NCI-H2107 treated with DMSO at 0.1 percent for 48 hours (cell line): Measurements from ENCODE around the gene HDHD5.
A peak's percentile ranks its signal among the peaks of the same experiment; 100 is the strongest.

Source experiments
- DNase-seq: peaks from one replicate; lab custom pipeline; 2025; ENCODE audit not compliant: unreplicated experiment; lab: John Stamatoyannopoulos, UW

Gene HDHD5

GRCh38 chr22:17106785-17107546 is 52.1 kb downstream of the HDHD5 start:
- no peak for DNase-seq

- no peak for DNase-seq
Measured at GRCh38 chr22:17106161-17106784, 52.8 kb downstream of the HDHD5 start.

- DNase-seq: no peak
Measured at GRCh38 chr22:17105143-17106129, 53.6 kb downstream of the HDHD5 start.

GRCh38 chr22:17104336-17104935 is 54.6 kb downstream of the HDHD5 start:
- DNase-seq: no peak

GRCh38 chr22:17103351-17103750 is 55.7 kb downstream of the HDHD5 start:
- no peak for DNase-seq

- no peak for DNase-seq
Measured at GRCh38 chr22:17102297-17102667, 56.8 kb downstream of the HDHD5 start.

GRCh38 chr22:17101475-17102296 is 57.4 kb downstream of the HDHD5 start:
- DNase-seq: no peak

GRCh38 chr22:17100621-17101020 is 58.5 kb downstream of the HDHD5 start:
- no peak for DNase-seq

- DNase-seq: no peak
Measured at GRCh38 chr22:17098379-17098819, 60.7 kb downstream of the HDHD5 start.

GRCh38 chr22:17097701-17098100 is 61.4 kb downstream of the HDHD5 start:
- no peak for DNase-seq

GRCh38 chr22:17097062-17097461 is 62.0 kb downstream of the HDHD5 start:
- peak; percentile 18 for DNase-seq

- DNase-seq: no peak
Measured at GRCh38 chr22:17096071-17096470, 63.0 kb downstream of the HDHD5 start.

- no peak for DNase-seq
Measured at GRCh38 chr22:17095538-17095937, 63.5 kb downstream of the HDHD5 start.

GRCh38 chr22:17093081-17093480 is 66.0 kb downstream of the HDHD5 start:
- no peak for DNase-seq

GRCh38 chr22:17091851-17092250 is 67.2 kb downstream of the HDHD5 start:
- no peak for DNase-seq

GRCh38 chr22:17090550-17090949 is 68.5 kb downstream of the HDHD5 start:
- DNase-seq: no peak
